Stimulated activated CD4-positive, alpha-beta T cell treated with anti-CD3 and anti-CD28 coated beads, Interleukin-1b, Interleukin-23, amount 100 ng/mL, for 24 hours (primary cell): ENCODE results near the gene LCE6A.

Experiments
- DNase-seq, 4 experiments: peaks; one replicate each; pipeline ENCODE4 v3.0.0-alpha.2; 2020; ENCODE audit warnings: low read depth in 4 of 4, low spot score in 1 of 4

Gene LCE6A

GRCh38 chr1:152873495-152873894, 30.8 kb downstream of the LCE6A start:
- no peak for DNase-seq

DNA sequence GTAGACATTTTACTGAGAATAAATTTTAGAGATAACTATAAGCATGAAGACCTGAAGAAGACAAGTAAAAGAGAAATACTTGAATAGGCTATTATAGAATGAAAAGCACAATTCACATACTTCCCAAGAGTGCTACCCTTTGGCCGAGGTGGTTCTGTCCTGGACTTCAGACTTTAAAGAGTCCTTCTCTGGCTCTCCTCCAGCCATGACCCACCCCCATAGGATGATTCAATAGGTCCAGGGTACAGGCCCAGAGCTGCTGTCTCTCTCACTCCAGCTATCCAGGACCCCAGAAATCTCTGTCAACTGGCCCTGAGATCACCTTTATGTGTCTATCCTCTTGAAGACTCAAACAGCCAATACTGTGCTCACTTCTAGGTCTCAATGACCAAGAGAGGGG, 34.2 kb downstream of the LCE6A start:
- no peak for DNase-seq

GRCh38 chr1:152878042-152878441, 35.4 kb downstream of the LCE6A start, which contains the start of gene SMCP:
SMCP (plus strand) TSS chr1:152878322; CDS start chr1:152884423, 6,101 bp downstream.
- DNase-seq = peak in 2 of 4 experiments; percentile 6 to 7

DNA sequence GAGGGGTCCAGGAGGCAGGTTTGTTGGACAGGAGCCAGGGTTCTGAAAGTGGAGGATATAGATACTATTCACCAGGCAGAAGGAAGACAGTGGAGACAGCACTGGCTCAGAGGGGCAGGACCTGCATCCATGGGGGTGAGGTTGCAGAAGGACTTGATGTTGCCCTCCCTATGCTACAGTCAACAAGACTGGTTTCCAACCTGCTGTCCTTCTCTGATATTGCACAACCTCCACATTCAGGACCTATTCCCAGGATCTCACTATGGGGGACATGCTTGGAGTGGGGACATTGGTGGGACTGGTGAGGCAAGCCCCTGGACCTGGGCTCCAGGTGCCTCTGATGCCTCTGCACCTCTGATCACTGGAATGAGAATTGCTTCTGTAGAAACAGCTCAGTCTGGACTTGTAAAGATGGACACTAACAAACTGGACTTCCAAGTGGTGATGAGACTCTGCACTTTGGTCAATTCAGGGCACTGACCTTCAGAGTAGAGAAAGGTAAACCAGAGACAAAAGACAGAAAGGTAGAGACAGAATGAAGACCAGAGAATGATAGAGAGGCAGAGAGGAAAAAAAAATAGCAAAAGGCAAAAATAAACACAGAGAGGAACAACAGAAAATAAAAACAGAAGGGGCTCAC, 37.0 kb downstream of the LCE6A start:
- DNase-seq = no peak

DNA sequence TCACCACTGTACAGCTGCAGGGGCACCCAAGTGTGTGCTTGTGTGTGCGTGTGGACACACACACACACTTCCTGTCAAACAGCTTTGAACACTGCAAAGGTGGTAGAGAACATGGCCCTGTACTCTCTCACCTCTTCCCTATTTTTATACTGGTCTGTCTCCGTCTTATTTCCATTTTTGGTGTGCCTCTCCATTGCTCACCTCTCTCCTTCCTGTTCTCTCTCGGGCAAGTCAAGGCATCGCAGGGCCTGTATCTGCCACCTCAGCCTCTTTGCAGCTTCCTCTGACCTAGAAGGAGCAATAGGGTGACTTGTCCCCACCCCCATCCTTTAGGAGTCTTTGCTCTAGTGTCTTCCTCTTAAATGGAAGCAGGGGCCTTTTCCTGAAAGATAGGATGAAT, 37.7 kb downstream of the LCE6A start:
- no peak for DNase-seq

GRCh38 chr1:152880907-152881306, 38.3 kb downstream of the LCE6A start:
- no peak for DNase-seq

DNA sequence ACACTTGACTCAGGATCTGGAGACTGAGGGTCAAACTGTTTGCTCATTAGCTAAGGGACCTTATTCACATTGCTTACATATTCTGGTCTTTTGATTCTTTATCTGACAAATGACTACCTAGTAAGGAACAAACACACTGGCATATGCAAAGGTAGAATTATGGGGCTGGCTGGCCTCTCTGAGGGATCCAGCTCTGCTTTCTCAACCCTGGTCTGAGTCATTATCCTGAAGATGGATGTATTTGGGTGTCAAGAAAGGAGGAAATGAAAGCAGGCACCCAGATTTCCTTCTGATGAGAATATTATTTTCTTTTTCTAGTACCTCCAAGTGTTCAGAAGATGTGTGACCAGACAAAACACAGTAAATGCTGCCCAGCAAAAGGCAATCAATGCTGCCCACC, 41.4 kb downstream of the LCE6A start:
- DNase-seq = no peak

DNA sequence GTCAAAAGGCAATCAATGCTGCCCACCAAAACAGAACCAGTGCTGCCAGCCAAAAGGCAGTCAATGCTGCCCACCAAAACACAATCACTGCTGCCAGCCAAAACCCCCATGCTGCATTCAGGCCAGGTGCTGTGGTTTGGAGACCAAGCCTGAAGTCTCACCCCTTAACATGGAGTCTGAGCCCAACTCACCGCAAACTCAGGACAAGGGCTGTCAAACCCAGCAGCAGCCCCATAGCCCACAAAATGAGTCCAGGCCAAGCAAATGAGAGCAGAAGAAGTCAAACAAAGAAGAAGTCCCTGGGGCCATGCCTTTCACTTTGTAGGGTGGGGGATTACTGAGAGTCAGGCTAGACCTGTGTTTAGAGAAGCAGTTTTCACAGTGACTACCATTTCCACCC, 41.9 kb downstream of the LCE6A start:
- no peak for DNase-seq

- DNase-seq = no peak
Observed at GRCh38 chr1:152884966-152885624, 42.4 kb downstream of the LCE6A start.

DNA sequence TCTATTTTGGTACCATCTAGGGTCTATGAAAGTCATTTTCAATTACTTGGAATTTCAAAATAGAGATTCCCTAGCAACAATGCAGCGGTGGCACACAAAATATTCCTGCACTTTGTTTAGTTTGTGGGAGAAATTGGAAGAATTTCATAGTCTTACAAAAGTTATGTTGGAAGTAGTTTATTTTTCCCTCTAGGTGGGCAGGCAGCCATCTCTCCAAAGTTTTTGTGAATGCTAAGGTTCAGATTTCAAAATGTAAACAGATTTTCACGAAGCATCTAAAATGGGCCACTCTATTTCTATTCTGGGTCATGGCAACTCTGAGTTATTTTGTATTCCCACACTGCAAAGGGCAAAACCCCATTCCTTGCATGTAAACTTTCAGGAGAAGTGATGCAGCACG, 43.4 kb downstream of the LCE6A start:
- DNase-seq = no peak

DNA sequence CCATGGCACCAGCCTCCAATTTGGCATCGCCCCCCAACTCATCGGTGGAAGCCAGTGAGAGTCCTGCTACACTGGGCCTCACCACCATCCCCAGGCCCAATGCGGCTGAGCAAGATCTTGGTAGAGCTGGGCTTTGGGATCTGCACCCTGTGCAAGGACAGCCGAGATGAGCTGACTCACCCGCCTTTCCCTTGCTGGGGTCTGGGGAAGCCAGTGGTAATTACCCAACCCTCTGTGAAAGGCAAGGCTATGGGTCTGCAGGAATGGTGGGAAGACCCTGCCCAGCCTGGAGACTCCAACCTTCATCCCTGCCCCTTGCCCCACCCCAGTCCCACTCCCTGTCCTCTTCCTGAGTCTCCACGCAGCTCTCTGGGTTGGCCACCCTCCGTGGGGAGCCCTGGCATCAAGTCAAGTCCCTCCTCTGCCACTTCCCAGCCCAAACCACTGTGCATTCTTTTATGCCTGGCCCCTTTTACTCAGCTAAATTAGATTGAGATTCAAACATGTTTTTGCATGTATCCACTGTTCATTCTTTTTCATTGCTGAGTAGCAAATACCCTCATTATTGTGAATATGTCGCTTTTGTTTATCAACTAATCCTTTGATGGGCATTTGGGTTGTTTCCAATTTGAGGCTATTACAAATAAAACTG, 44.2 kb downstream of the LCE6A start:
- no peak for DNase-seq

DNA sequence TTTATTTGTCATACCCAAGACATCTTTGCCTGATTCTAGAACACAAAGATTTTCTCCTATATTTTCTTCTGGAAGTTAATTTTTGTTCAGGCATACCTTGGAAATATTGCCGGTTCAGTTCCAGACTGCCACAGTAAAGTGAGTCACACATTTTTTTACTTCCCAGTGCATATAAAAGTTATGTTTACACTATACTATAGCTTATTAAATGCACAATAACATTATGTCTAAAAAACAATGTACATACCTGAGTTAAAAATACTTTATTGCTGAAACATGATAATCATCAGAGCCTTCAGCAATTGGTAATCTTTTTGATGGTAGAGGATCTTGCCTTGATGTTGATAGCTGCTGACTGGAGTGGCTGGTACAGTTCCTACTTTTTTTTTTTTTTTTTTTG, 45.5 kb downstream of the LCE6A start:
- no peak for DNase-seq
